MM.1S (cell line): ENCODE results near the gene FGFR1OP2.

Experiments used
- CTCF ChIP-seq: fragments of 300-600 bp; sonication (generic); IDR thresholded peaks from 2 replicates; pipeline ENCODE4 v1.5.1; 2016; ENCODE audit warnings: antibody characterized with exemption, low read length, mixed read lengths
- EZH2 ChIP-seq: fragments of 300-600 bp; sonication (generic); optimal IDR thresholded peaks from 2 replicates; pipeline ENCODE3; 2017; ENCODE audit warnings: low read depth, mild to moderate bottlenecking, antibody characterized with exemption, low read length, mixed read lengths

DNA sequence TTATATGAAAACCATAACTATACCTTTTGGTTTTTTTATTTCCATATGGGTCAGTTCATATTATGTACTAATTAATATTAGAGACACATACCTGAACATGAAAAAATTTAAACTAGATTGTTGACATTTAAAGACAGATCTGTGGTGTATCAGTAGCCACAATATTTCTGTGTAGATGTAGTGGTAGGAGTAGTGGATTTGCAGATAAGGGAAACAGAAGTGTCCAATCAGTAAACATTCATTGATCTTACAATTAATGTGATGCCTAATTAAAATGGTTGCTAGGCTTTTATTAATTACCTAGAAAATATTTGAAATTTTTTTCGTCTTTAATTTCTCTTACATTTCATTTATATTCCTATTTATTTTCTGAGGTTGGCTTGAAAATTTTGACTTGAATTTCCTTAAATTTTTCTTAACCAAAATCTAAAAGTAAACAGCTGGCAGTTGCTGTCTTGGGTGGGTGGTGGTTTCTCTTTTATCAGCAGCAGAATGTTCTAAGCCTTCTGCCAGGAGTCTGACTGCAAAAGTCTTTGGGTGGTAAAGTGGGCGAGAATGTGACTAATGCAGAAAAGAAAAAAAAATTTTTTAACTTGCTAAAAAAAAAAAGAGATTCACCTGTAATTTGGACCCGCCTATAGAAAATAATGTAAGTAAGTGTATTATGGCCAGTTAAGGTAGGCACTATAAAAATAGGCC is 2.4 kb downstream of the FGFR1OP2 start:
- TF ChIP-seq CTCF, result no peak
- no peak for TF ChIP-seq EZH2
